ENCODE data around the gene BUB1.
"Not testable (repeated sequence)": the region's sequence is repeated elsewhere in the genome, so short reads cannot be mapped to it uniquely, and the experiment has no call there.

DNA sequence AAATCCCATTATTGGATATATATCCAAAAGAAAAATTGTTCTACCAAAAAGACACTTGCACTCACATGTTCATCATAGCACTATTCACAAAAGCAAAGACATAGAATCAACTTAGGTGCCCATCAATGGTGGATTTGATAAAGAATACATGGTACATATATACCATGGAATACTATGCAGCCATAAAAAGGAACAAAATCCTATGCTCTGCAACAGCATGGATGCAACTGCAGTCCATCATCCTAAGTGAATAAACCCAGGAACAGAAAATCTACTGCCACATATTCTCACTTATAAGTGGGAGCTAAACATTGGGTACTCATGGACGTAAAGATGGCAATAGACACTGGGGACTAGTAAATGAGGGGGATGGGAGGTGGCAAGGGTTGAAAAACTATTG lies 50.5 kb downstream of the BUB1 start:
- TF ChIP-seq, protein P1, sequence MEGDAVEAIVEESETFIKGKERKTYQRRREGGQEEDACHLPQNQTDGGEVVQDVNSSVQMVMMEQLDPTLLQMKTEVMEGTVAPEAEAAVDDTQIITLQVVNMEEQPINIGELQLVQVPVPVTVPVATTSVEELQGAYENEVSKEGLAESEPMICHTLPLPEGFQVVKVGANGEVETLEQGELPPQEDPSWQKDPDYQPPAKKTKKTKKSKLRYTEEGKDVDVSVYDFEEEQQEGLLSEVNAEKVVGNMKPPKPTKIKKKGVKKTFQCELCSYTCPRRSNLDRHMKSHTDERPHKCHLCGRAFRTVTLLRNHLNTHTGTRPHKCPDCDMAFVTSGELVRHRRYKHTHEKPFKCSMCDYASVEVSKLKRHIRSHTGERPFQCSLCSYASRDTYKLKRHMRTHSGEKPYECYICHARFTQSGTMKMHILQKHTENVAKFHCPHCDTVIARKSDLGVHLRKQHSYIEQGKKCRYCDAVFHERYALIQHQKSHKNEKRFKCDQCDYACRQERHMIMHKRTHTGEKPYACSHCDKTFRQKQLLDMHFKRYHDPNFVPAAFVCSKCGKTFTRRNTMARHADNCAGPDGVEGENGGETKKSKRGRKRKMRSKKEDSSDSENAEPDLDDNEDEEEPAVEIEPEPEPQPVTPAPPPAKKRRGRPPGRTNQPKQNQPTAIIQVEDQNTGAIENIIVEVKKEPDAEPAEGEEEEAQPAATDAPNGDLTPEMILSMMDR (IDR thresholded peaks at IDR 0.05): not testable (repeated sequence)
- TF ChIP-seq POLR2A, EP300 (IDR thresholded peaks at IDR 0.05): not testable (repeated sequence)
